DOHH2 (cell line): Measurements from ENCODE around the gene COMMD3.
"Not testable (repeated sequence)": the region's sequence is repeated elsewhere in the genome, so short reads cannot be mapped to it uniquely, and the experiment has no call there.

Source experiments
- H3F3A ChIP-seq: fragments of 200-600 bp; sonication (generic), shearing (Covaris generic); 2 replicates; pipeline ENCODE4 v1.6.0; 2016; ENCODE audit warnings: antibody characterized with exemption, mild to moderate bottlenecking; ENCODE audit not compliant: control insufficient read depth, insufficient read depth
- H3K27ac ChIP-seq: fragments of 200-600 bp; sonication (generic); 2 replicates; pipeline ENCODE4 v1.5.1; 2014; ENCODE audit warnings: low read depth, mild to moderate bottlenecking, low read length, moderate library complexity
- H3K27me3 ChIP-seq: fragments of 200-600 bp; sonication (generic); 2 replicates; pipeline ENCODE4 v1.6.1; 2014; ENCODE audit warnings: mild to moderate bottlenecking, low read length, mixed read lengths; ENCODE audit not compliant: control insufficient read depth
- H3K36me3 ChIP-seq: fragments of 200-600 bp; sonication (generic); 2 replicates; pipeline ENCODE4 v1.6.1; 2014; ENCODE audit warnings: mild to moderate bottlenecking, low read length, moderate library complexity, mixed read lengths; ENCODE audit not compliant: control insufficient read depth
- H3K4me1 ChIP-seq: fragments of 200-600 bp; sonication (generic); 2 replicates; pipeline ENCODE4 v1.6.1; 2014; ENCODE audit warnings: mild to moderate bottlenecking, low read length, mixed read lengths; ENCODE audit not compliant: control insufficient read depth
- H3K4me2 ChIP-seq: fragments of 200-600 bp; sonication (generic); 2 replicates; pipeline ENCODE4 v1.6.0; 2014; ENCODE audit warnings: mild to moderate bottlenecking, low read length, moderate library complexity
- H3K4me3 ChIP-seq: fragments of 200-600 bp; sonication (generic); 2 replicates; pipeline ENCODE4 v1.5.1; 2014; ENCODE audit warnings: mild to moderate bottlenecking, low read length, mixed read lengths
- H3K79me2 ChIP-seq: fragments of 200-600 bp; sonication (generic); 2 replicates; pipeline ENCODE4 v1.6.1; 2014; ENCODE audit warnings: mild to moderate bottlenecking, low read length, mixed read lengths; ENCODE audit not compliant: control insufficient read depth
- H3K9me2 ChIP-seq: fragments of 200-600 bp; sonication (generic); replicated peaks from 2 replicates; pipeline ENCODE4 v1.6.1; 2014; ENCODE audit warnings: mild to moderate bottlenecking, low read length, mixed read lengths; ENCODE audit not compliant: control insufficient read depth
- H3K9me3 ChIP-seq: fragments of 200-600 bp; sonication (generic); 2 replicates; pipeline ENCODE4 v1.6.1; 2014; ENCODE audit warnings: antibody characterized with exemption, low read length, mixed read lengths; ENCODE audit not compliant: control insufficient read depth, insufficient read depth
- H4K20me1 ChIP-seq: fragments of 200-600 bp; sonication (generic); 2 replicates; pipeline ENCODE4 v1.6.0; 2014; ENCODE audit warnings: low read depth, mild to moderate bottlenecking, antibody characterized with exemption, low read length, moderate library complexity; ENCODE audit not compliant: control insufficient read depth, insufficient read depth
- EZH2phosphoT487 ChIP-seq: fragments of 200-600 bp; sonication (generic); IDR thresholded peaks from 2 replicates; pipeline ENCODE4 v1.6.1; 2017; ENCODE audit warnings: borderline replicate concordance, mild to moderate bottlenecking, antibody characterized with exemption, low read length, moderate library complexity, mixed read lengths
- TF ChIP-seq, protein P1 (sequence below): fragments of 200-600 bp; sonication (generic); IDR thresholded peaks from one replicate; pipeline ENCODE4 v1.5.1; 2014; ENCODE audit warnings: antibody characterized with exemption, mild to moderate bottlenecking, low read depth, low read length; ENCODE audit not compliant: poor library complexity, severe bottlenecking

COMMD3 gene

DNA sequence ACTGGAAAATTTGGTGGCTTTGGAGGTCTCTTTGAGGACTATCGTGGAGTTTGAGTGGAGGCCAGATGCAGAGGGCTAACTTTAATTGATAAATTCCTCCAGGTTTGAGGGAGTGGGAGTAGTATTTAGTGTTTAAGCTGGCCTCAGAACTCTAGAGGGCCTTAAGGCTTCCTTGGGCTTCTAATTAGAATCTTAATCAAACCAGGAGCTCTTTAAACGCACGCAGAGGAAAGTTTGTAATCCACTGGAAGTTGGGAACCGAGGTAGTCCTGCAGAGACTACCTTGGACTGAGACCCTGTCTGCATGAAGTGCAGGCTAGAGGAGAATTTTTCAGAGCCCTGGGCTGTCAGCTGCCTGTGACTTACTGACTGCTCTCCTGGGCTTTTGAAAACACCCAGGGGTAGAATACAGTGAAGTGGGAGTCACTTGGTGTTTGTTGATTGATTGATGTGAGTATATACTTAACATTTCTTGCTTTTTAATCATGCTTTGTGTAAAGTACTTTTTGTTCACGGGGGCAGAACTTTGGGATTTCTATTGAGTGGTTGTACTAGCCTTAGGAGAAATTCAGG, 35.0 kb downstream of the COMMD3 start:
- Histone ChIP-seq H3K4me3 (no peak overlapping the region), H3K4me2 (no peak overlapping the region), H3F3A (no peaks in the 10 kb centered on the region), H4K20me1 (no peaks in the 10 kb centered on the region), H3K9me3 (no peaks in the 10 kb centered on the region), H3K9me2 (no peaks in the 10 kb centered on the region), H3K27me3 (0 out of 2 replicates have a peak, but pooled peaks cover 4% of the 10 kb centered on the region), H3K79me2 (no peaks in the 10 kb centered on the region), H3K27ac (no peak overlapping the region), H3K36me3 (no peaks in the 10 kb centered on the region), H3K4me1 (no peaks in the 10 kb centered on the region)
- no peak for TF ChIP-seq EZH2phosphoT487
- TF ChIP-seq, protein P1, sequence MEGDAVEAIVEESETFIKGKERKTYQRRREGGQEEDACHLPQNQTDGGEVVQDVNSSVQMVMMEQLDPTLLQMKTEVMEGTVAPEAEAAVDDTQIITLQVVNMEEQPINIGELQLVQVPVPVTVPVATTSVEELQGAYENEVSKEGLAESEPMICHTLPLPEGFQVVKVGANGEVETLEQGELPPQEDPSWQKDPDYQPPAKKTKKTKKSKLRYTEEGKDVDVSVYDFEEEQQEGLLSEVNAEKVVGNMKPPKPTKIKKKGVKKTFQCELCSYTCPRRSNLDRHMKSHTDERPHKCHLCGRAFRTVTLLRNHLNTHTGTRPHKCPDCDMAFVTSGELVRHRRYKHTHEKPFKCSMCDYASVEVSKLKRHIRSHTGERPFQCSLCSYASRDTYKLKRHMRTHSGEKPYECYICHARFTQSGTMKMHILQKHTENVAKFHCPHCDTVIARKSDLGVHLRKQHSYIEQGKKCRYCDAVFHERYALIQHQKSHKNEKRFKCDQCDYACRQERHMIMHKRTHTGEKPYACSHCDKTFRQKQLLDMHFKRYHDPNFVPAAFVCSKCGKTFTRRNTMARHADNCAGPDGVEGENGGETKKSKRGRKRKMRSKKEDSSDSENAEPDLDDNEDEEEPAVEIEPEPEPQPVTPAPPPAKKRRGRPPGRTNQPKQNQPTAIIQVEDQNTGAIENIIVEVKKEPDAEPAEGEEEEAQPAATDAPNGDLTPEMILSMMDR, result no peak

DNA sequence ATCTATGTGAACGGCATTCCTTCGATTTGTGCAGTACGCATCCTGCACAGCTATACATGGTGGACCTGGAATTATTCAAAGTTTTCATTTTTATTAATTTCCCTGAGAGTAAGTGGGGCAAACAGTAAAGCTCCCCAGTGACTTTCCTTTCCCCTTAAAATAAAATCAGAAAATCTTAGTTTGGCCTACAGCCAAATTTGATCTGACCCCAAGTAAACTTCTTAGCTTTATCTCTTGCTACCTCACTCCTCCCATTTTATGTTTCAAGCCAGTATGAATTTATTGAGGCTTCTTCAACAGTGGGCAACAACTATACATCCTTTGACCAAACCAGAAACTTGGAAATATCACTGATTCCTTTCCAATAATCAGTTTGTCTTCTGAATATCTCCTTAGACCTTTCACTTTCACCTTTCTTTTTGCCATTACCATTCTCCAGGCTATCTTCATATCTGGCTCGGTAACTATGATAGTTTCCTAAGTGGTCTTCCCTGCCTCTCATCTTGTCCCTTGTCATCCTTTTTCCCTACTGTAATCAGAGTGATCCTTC, 40.2 kb downstream of the COMMD3 start:
- no peaks in the 10 kb centered on the region for H3K9me2 ChIP-seq
- no peak overlapping the region for H3K4me3 ChIP-seq
- no peak for TF ChIP-seq EZH2phosphoT487
- TF ChIP-seq, protein P1, result no peak
- no peaks in the 10 kb centered on the region for H4K20me1 ChIP-seq
- H3K27me3 ChIP-seq, result no peaks in the 10 kb centered on the region
- H3K36me3 ChIP-seq, result no peaks in the 10 kb centered on the region
- H3K79me2 ChIP-seq, result no peaks in the 10 kb centered on the region
- no peaks in the 10 kb centered on the region for H3K4me1 ChIP-seq
- H3K9me3 ChIP-seq, result no peaks in the 10 kb centered on the region
- H3F3A ChIP-seq, result no peaks in the 10 kb centered on the region
- H3K4me2 ChIP-seq, result no peak overlapping the region
- H3K27ac ChIP-seq, result no peak overlapping the region

DNA sequence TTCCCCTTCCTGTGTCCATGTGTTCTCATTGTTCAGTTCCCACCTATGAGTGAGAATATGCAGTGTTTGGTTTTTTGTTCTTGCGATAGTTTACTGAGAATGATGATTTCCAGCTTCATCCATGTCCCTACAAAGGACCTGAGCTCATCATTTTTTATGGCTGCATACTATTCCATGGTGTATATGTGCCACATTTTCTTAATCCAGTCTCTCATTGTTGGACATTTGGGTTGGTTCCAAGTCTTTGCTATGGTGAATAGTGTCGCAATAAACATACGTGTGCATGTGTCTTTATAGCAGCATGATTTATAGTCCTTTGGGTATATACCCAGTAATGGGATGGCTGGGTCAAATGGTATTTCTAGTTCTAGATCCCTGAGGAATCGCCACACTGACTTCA, 41.6 kb downstream of the COMMD3 start:
- not testable (repeated sequence) for H3K36me3 ChIP-seq, H3F3A ChIP-seq, H3K4me2 ChIP-seq, H3K27ac ChIP-seq, H3K4me3 ChIP-seq, H3K9me3 ChIP-seq, H4K20me1 ChIP-seq, H3K4me1 ChIP-seq, H3K9me2 ChIP-seq, H3K79me2 ChIP-seq, H3K27me3 ChIP-seq

DNA sequence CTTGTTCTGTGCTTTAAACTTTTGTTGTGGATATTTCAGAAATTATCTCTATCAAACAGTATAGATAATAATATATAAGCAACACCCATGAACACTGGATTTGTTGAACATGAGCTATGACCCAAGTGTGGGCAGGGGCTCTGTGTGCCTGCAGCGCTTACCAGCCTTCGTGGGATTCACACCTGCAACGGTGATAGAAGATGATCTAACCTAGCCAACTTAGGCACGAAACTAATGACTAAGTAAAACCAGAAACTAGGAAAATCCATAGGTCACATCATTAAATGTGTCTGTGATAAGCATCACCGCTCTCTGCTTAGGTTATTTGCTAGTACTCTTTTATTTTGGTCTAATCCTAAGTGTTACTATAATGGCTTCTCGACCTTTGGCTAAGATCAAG, 47.1 kb downstream of the COMMD3 start:
- no peaks in the 10 kb centered on the region for H4K20me1 ChIP-seq
- no peak for TF ChIP-seq EZH2phosphoT487
- TF ChIP-seq, protein P1, result no peak
- no peak overlapping the region for H3K4me3 ChIP-seq
- no peaks in the 10 kb centered on the region for H3K9me3 ChIP-seq
- H3K9me2 ChIP-seq, result no peaks in the 10 kb centered on the region
- no peak overlapping the region for H3K27ac ChIP-seq
- H3K4me2 ChIP-seq, result no peak overlapping the region
- no peaks in the 10 kb centered on the region for H3K27me3 ChIP-seq
- no peaks in the 10 kb centered on the region for H3K79me2 ChIP-seq
- H3F3A ChIP-seq, result no peaks in the 10 kb centered on the region
- peaks cover 17% of the 10 kb centered on the region for H3K4me1 ChIP-seq
- H3K36me3 ChIP-seq, result no peaks in the 10 kb centered on the region
